ENCODE data around the gene LIPK. TPM values are rescaled to one million over a fixed set of nuclear protein-coding genes. Genes with fewer than 3 reads are reported as not detected.

Gene LIPK
- total and polyA plus RNA-seq, 2 donors from 2014 or later: not detected

GRCh38 chr10:88762906-88763305 lies 56.9 kb downstream of the LIPK start:
- no peaks in the 10 kb centered on the region for H3K27me3 ChIP-seq (ENCODE audit: control insufficient read depth, insufficient read depth, low read length)
- H3K27ac ChIP-seq (ENCODE audit: low read depth in 2 of 2, low read length in 2 of 2): no peak overlapping the region
- DNase-seq: no peak
- no peaks in the 10 kb centered on the region for H3K4me1 ChIP-seq (ENCODE audit: control insufficient read depth in 2 of 3, insufficient read depth in 2 of 3, low read depth in 1 of 3, low read length in 3 of 3)
- intact Hi-C loops (cut with DNase I): no loop called here
- no peaks in the 10 kb centered on the region for H3K36me3 ChIP-seq (ENCODE audit: control insufficient read depth in 2 of 3, insufficient read depth in 3 of 3, low read length in 3 of 3)
- TF ChIP-seq CTCF (IDR thresholded peaks at IDR 0.05; ENCODE audit: borderline replicate concordance, extremely low read depth, insufficient read depth): no peak
- no peak overlapping the region for H3K4me3 ChIP-seq (ENCODE audit: low read length in 3 of 3)
- no peaks in the 10 kb centered on the region for H3K9me3 ChIP-seq (ENCODE audit: control insufficient read depth in 2 of 3, insufficient read depth in 1 of 3, low read length in 3 of 3)
- peak; percentile 65 for FAIRE-seq
- no peak overlapping the region for H3K9ac ChIP-seq (ENCODE audit: low read length in 3 of 3)

DNA sequence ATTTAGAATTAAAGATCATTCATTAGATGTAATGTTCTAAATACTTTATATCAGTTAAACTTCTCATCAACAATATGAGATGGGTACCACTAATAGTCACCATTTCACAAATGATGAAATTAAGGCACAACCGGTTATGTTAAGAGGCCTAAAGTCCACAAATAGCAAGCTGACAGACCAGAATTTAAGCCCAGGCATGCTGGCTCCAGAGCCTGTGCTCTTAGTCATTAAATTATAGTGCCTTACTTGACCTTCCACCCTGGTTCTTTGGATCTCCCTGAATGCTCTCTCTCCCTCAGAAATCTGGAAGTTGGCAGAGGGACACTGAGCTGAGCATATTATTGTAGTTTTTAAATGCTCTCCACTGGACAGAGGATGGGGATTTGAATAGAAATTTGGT lies 57.4 kb downstream of the LIPK start:
- FAIRE-seq (no peak), DNase-seq (peak in 3 of 5 donors; percentile 11 to 45 (median 31))
- intact Hi-C loops (cut with DNase I): no loop called here
- Histone ChIP-seq H3K36me3 (ENCODE audit: control insufficient read depth in 2 of 3, insufficient read depth in 3 of 3, low read length in 3 of 3) (no peaks in the 10 kb centered on the region), H3K9ac (ENCODE audit: low read length in 3 of 3) (no peak overlapping the region), H3K27ac (ENCODE audit: low read depth in 2 of 2, low read length in 2 of 2) (no peak overlapping the region), H3K9me3 (ENCODE audit: control insufficient read depth in 2 of 3, insufficient read depth in 1 of 3, low read length in 3 of 3) (no peaks in the 10 kb centered on the region), H3K4me3 (ENCODE audit: low read length in 3 of 3) (no peak overlapping the region), H3K4me1 (ENCODE audit: control insufficient read depth in 2 of 3, insufficient read depth in 2 of 3, low read depth in 1 of 3, low read length in 3 of 3) (no peaks in the 10 kb centered on the region), H3K27me3 (ENCODE audit: control insufficient read depth, insufficient read depth, low read length) (no peaks in the 10 kb centered on the region)
- TF ChIP-seq CTCF (IDR thresholded peaks at IDR 0.05; ENCODE audit: borderline replicate concordance, extremely low read depth, insufficient read depth): no peak

GRCh38 chr10:88764110-88764509 lies 58.1 kb downstream of the LIPK start:
- H3K4me3 ChIP-seq (ENCODE audit: low read length in 3 of 3): no peak overlapping the region
- H3K36me3 ChIP-seq (ENCODE audit: control insufficient read depth in 2 of 3, insufficient read depth in 3 of 3, low read length in 3 of 3): no peaks in the 10 kb centered on the region
- no peaks in the 10 kb centered on the region for H3K4me1 ChIP-seq (ENCODE audit: control insufficient read depth in 2 of 3, insufficient read depth in 2 of 3, low read depth in 1 of 3, low read length in 3 of 3)
- FAIRE-seq (no peak), DNase-seq (no peak)
- no peak overlapping the region for H3K9ac ChIP-seq (ENCODE audit: low read length in 3 of 3)
- intact Hi-C loops (cut with DNase I): no loop called here
- no peak overlapping the region for H3K27ac ChIP-seq (ENCODE audit: low read depth in 2 of 2, low read length in 2 of 2)
- no peak for TF ChIP-seq CTCF (IDR thresholded peaks at IDR 0.05; ENCODE audit: borderline replicate concordance, extremely low read depth, insufficient read depth)
- no peaks in the 10 kb centered on the region for H3K9me3 ChIP-seq (ENCODE audit: control insufficient read depth in 2 of 3, insufficient read depth in 1 of 3, low read length in 3 of 3)
- H3K27me3 ChIP-seq (ENCODE audit: control insufficient read depth, insufficient read depth, low read length): no peaks in the 10 kb centered on the region

DNA sequence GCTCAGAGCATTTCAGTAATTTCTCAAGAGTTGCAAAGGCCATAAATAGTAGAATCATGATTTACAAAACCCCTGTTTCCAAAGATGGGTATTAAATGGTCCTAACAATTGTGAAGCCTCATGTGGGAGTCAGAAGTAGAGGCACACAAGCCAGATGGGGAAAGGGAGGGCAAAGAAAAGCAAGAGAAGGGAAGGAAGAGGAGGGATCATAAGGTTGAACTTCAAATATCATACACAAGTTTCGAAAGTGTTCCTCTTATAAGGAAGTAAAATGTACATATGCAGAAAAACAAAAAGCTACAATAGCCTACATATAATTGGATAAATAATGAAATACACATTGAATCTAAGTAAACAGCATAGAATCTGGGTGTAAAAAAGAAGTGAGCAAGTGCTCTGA lies 59.8 kb downstream of the LIPK start:
- no peak for FAIRE-seq
- Histone ChIP-seq H3K9me3 (ENCODE audit: control insufficient read depth in 2 of 3, insufficient read depth in 1 of 3, low read length in 3 of 3) (no peaks in the 10 kb centered on the region), H3K27ac (ENCODE audit: low read depth in 2 of 2, low read length in 2 of 2) (no peak overlapping the region), H3K4me3 (ENCODE audit: low read length in 3 of 3) (no peak overlapping the region), H3K9ac (ENCODE audit: low read length in 3 of 3) (no peak overlapping the region), H3K27me3 (ENCODE audit: control insufficient read depth, insufficient read depth, low read length) (no peaks in the 10 kb centered on the region), H3K36me3 (ENCODE audit: control insufficient read depth in 2 of 3, insufficient read depth in 3 of 3, low read length in 3 of 3) (no peaks in the 10 kb centered on the region), H3K4me1 (ENCODE audit: control insufficient read depth in 2 of 3, insufficient read depth in 2 of 3, low read depth in 1 of 3, low read length in 3 of 3) (no peaks in the 10 kb centered on the region)
- intact Hi-C loops (cut with DNase I): no loop called here
- no peak for DNase-seq
- TF ChIP-seq CTCF (IDR thresholded peaks at IDR 0.05; ENCODE audit: borderline replicate concordance, extremely low read depth, insufficient read depth): no peak

Data from kidney (tissue), 14 donors.